HepG2 (cell line): ENCODE results near the gene KCNMA1. TPM values are rescaled to one million over a fixed set of nuclear protein-coding genes. Genes with fewer than 3 reads are reported as not detected.

Source experiments
- ATAC-seq: fragments of 200-7000 bp; cut with Tn5 transposase; 3 replicates; pipeline ENCODE4 v1.9.1; 2020; ENCODE audit warnings: mild to moderate bottlenecking, moderate library complexity
- BruUV-seq: library from RNA; stranded (reverse); fragments of 400-500 nt; replicated peaks from 2 replicates; lab custom pipeline; 2021; lab: Mats Ljungman, UMichigan
- CTCF ChIA-PET: fragments of 300-600 bp; formaldehyde crosslinking; extraction: SDS; loops from one replicate; lab custom pipeline; 2021; ENCODE audit warnings: low total read pairs, inconsistent platforms, low intra/inter-chr PET ratio; lab: Yijun Ruan, JAX
- POLR2A ChIA-PET: fragments of 350-600 bp; sonication (Branson Sonifier 250); formaldehyde crosslinking; loops from one replicate; lab custom pipeline; 2020; ENCODE audit warnings: antibody characterized with exemption, inconsistent platforms; lab: Yijun Ruan, JAX
- DNase-seq: peaks from one replicate; pipeline ENCODE4 v3.0.0-alpha.2; 2015; ENCODE audit warnings: low spot score
- FAIRE-seq: peaks from 3 replicates; lab custom pipeline; 2011; peaks lifted over from hg19 to GRCh38; lab: Jason Lieb, UNC
- H2AFZ ChIP-seq: one replicate; pipeline ENCODE4 v1.6.1; 2011; ENCODE audit warnings: low read length, inconsistent platforms
- H3K27ac ChIP-seq: fragments of 300-600 bp; 3 replicates; pipeline ENCODE4 v1.8.0; 2011; ENCODE audit warnings: mixed run types, mild to moderate bottlenecking, mixed read lengths, low read length, inconsistent platforms; ENCODE audit not compliant: insufficient read depth; ENCODE audit errors: extremely low read length
- H3K27me3 ChIP-seq, 2 experiments: fragments of 200-600 bp in 1 of 2; 2 replicates in 1 of 2; 3 replicates in 1 of 2; pipeline versions ENCODE4 v1.6.0 to v1.8.0; 2011; ENCODE audit warnings: low read length in 2 of 2, mild to moderate bottlenecking in 2 of 2, moderate library complexity in 2 of 2, inconsistent platforms in 1 of 2; ENCODE audit not compliant: insufficient read depth in 2 of 2, control insufficient read depth in 1 of 2
- H3K36me3 ChIP-seq, 2 experiments: fragments of 200-600 bp in 1 of 2; replicated peaks in 1 of 2; 2 replicates in 1 of 2; 3 replicates in 1 of 2; pipeline versions ENCODE4 v1.5.1 to v1.8.0; 2011; ENCODE audit warnings: low read length in 2 of 2, inconsistent platforms in 1 of 2; ENCODE audit not compliant: insufficient read depth in 2 of 2, control insufficient read depth in 1 of 2
- H3K4me1 ChIP-seq: 2 replicates; pipeline ENCODE4 v1.5.1; 2012; ENCODE audit warnings: low read length, inconsistent platforms; ENCODE audit not compliant: insufficient read depth
- H3K4me2 ChIP-seq: 2 replicates; pipeline ENCODE4 v1.6.0; 2011; ENCODE audit warnings: low read depth, low read length, inconsistent platforms
- H3K4me3 ChIP-seq, 3 experiments: fragments of 200-600 bp in 1 of 3; sonication (generic), shearing (Covaris generic) in 1 of 3; replicated peaks in 1 of 3; 2 replicates each; pipeline ENCODE4 v1.5.1; 2011 to 2016; ENCODE audit warnings: low read length in 3 of 3, inconsistent platforms in 2 of 3, low read depth in 2 of 3, mild to moderate bottlenecking in 2 of 3, control low read depth in 1 of 3, mixed read lengths in 1 of 3; ENCODE audit not compliant: insufficient read depth in 1 of 3
- H3K79me2 ChIP-seq: one replicate; pipeline ENCODE4 v1.6.1; 2011; ENCODE audit warnings: low read length, inconsistent platforms; ENCODE audit not compliant: insufficient read depth
- H3K9ac ChIP-seq: 2 replicates; pipeline ENCODE4 v1.6.0; 2011; ENCODE audit warnings: mild to moderate bottlenecking, low read depth, low read length, inconsistent platforms; ENCODE audit not compliant: insufficient read depth
- H3K9me3 ChIP-seq: 2 replicates; pipeline ENCODE4 v1.5.1; 2012; ENCODE audit warnings: mild to moderate bottlenecking, low read length
- H4K20me1 ChIP-seq: 2 replicates; pipeline ENCODE4 v1.6.0; 2011; ENCODE audit warnings: inconsistent platforms, mild to moderate bottlenecking, low read length, moderate library complexity; ENCODE audit not compliant: insufficient read depth
- ARID2 ChIP-seq: sonication (generic); formaldehyde crosslinking; IDR thresholded peaks from 2 replicates; pipeline ENCODE4 v1.8.1; 2022; ENCODE audit warnings: mild to moderate bottlenecking, missing genetic modification reagents, borderline replicate concordance
- HNRNPLL ChIP-seq: fragments of 200-400 bp; formaldehyde crosslinking; IDR thresholded peaks from 2 replicates; pipeline ENCODE4 v1.6.1; 2017; ENCODE audit warnings: mild to moderate bottlenecking, low read depth, low read length; ENCODE audit not compliant: poor library complexity, severe bottlenecking
- MAF1 ChIP-seq: sonication (generic); formaldehyde crosslinking; IDR thresholded peaks from 2 replicates; pipeline ENCODE4 v1.5.0; 2020; ENCODE audit warnings: missing genetic modification reagents, borderline replicate concordance
- MBD4 ChIP-seq: IDR thresholded peaks from 2 replicates; pipeline ENCODE4 v1.6.1; 2012; ENCODE audit warnings: low read length, inconsistent platforms, borderline replicate concordance
- NFE2L2 ChIP-seq: fragments of 150-350 bp; IDR thresholded peaks from 2 replicates; pipeline ENCODE4 v1.6.1; 2014; ENCODE audit warnings: low read length
- PAF1 ChIP-seq: IDR thresholded peaks from 2 replicates; pipeline ENCODE4 v1.6.1; 2016; ENCODE audit warnings: missing genetic modification reagents, missing compliant biosample characterization
- PITX1 ChIP-seq: sonication (generic); formaldehyde crosslinking; IDR thresholded peaks from 2 replicates; pipeline ENCODE4 v1.5.1; 2020; ENCODE audit warnings: mild to moderate bottlenecking, missing genetic modification reagents
- RARA ChIP-seq: IDR thresholded peaks from 2 replicates; pipeline ENCODE4 v1.6.1; 2016; ENCODE audit warnings: missing genetic modification reagents, missing compliant biosample characterization
- REL ChIP-seq: sonication (generic); formaldehyde crosslinking; conservative IDR thresholded peaks from 2 replicates; pipeline ENCODE4 v1.8.0; 2022; ENCODE audit warnings: mild to moderate bottlenecking, missing genetic modification reagents, moderate library complexity
- SOX13 ChIP-seq, 3 experiments: fragments of 450-650 bp in 1 of 3; sonication (generic) in 1 of 3; formaldehyde crosslinking in 1 of 3; IDR thresholded peaks in 2 of 3; conservative IDR thresholded peaks in 1 of 3; 2 replicates each; pipeline versions ENCODE4 v1.5.0 to v1.6.1; 2016 to 2020; ENCODE audit warnings: antibody characterized with exemption in 1 of 3, mild to moderate bottlenecking in 1 of 3, missing compliant biosample characterization in 1 of 3, missing genetic modification reagents in 1 of 3, moderate library complexity in 1 of 3
- SP140L ChIP-seq: sonication (generic); formaldehyde crosslinking; IDR thresholded peaks from 2 replicates; pipeline ENCODE4 v1.4.0; 2020; ENCODE audit warnings: missing genetic modification reagents, borderline replicate concordance
- TERF1 ChIP-seq: sonication (generic); formaldehyde crosslinking; IDR thresholded peaks from 2 replicates; pipeline ENCODE4 v1.8.0; 2022; ENCODE audit warnings: mild to moderate bottlenecking, missing genetic modification reagents, moderate library complexity
- THAP7 ChIP-seq: sonication (generic); formaldehyde crosslinking; IDR thresholded peaks from 2 replicates; pipeline ENCODE4 v1.8.1; 2023; ENCODE audit warnings: mild to moderate bottlenecking, missing genetic modification reagents
- THRA ChIP-seq: sonication (generic); formaldehyde crosslinking; IDR thresholded peaks from 2 replicates; pipeline ENCODE4 v1.4.0; 2020; ENCODE audit warnings: missing genetic modification reagents, borderline replicate concordance
- YY1 ChIP-seq: IDR thresholded peaks from 2 replicates; pipeline ENCODE4 v1.6.1; 2011; ENCODE audit warnings: low read length, low read depth, moderate library complexity, mild to moderate bottlenecking; ENCODE audit not compliant: insufficient read depth, insufficient replicate concordance
- ZFYVE20 ChIP-seq: sonication (generic); formaldehyde crosslinking; IDR thresholded peaks from 2 replicates; pipeline ENCODE4 v1.8.0; 2023; ENCODE audit warnings: low read depth, mild to moderate bottlenecking, moderate library complexity, missing genetic modification reagents, borderline replicate concordance
- ZNF251 ChIP-seq: sonication (generic); formaldehyde crosslinking; IDR thresholded peaks from 2 replicates; pipeline ENCODE4 v1.9.0; 2021; ENCODE audit warnings: mild to moderate bottlenecking, missing genetic modification reagents
- ZNF414 ChIP-seq: sonication (generic); formaldehyde crosslinking; IDR thresholded peaks from 2 replicates; pipeline ENCODE4 v1.5.0; 2020; ENCODE audit warnings: missing genetic modification reagents
- WGBS: methylation state at CpG from one replicate; pipeline ENCODE4 v1.1.6; 2017; ENCODE audit warnings: low lambda C conversion rate; 5-methylcytosine and 5-hydroxymethylcytosine counted together
- in situ Hi-C: cut with HindIII; loops from 2 replicates; pipeline ENCODE4 v1.10.0; 2017; ENCODE audit warnings: low pct_unique_long_range_greater_than_20kb; ENCODE audit not compliant: extremely low pct_ligation_motif_present
- intact Hi-C: fragments of 100-400 bp; cut with micrococcal nuclease; formaldehyde crosslinking; loops from one replicate; pipeline ENCODE4 v1.10.0; 2022; ENCODE audit not compliant: unreplicated experiment
- polyA plus RNA-seq, 8 experiments: library from polyadenylated mRNA; depleted of rRNA in 3 of 8; stranded (reverse) in 7 of 8; unstranded in 1 of 8; fragments of >200 nt; fragmentation: Illumina TruSeq in 4 of 8; extraction: Trizol in 4 of 8; gene quantifications; 2 replicates each; pipeline versions ENCODE4 v1.2.1 to v1.2.3, GENCODE V29; 2011 to 2016; ENCODE audit warnings: low read depth in 4 of 8, missing spikeins in 1 of 8, mixed read lengths in 1 of 8; ENCODE audit not compliant: insufficient read depth in 1 of 8
- total RNA-seq, 5 experiments: library from RNA; depleted of rRNA; stranded (reverse); fragments of >200 nt; fragmentation: Illumina TruSeq; extraction: Trizol; gene quantifications; 2 replicates each; pipeline ENCODE4 v1.2.3, GENCODE V29; 2016; ENCODE audit warnings: low read depth in 1 of 5

KCNMA1 gene
- total and polyA plus RNA-seq, 2 of the 13 experiments (the other 11 are each of a cell fraction or from before 2014, with no cell fraction given) = 0.02 TPM; not detected in 1

- no peak for TF ChIP-seq ZNF414
These were observed 40.0 kb downstream of the KCNMA1 start (continued) for GRCh38 chr10:77597560-77597959.

GRCh38 chr10:77594471-77594783, 43.2 kb downstream of the KCNMA1 start:
- H3K27me3 ChIP-seq = no peaks in the 10 kb centered on the region; a peak in 1 of 5 replicates
- no peaks in the 10 kb centered on the region for H3K4me1 ChIP-seq
- FAIRE-seq = no peak
- in situ Hi-C loops = no loop called here
- ATAC-seq = no peak
- no peaks in the 10 kb centered on the region for H3K79me2 ChIP-seq
- H3K4me3 ChIP-seq = no peak overlapping the region
- no TSS peak for BruUV-seq
- no peaks in the 10 kb centered on the region for H3K9me3 ChIP-seq
- H3K9ac ChIP-seq = no peak overlapping the region
- no peak for TF ChIP-seq NFE2L2
- TF ChIP-seq REL = no peak
- TF ChIP-seq MAF1 (CRISPR knock-in tag) = no peak
- no peak for TF ChIP-seq YY1
- TF ChIP-seq TERF1 (CRISPR knock-in tag) = no peak
- TF ChIP-seq MBD4 = no peak
- TF ChIP-seq HNRNPLL = no peak
- no peak for TF ChIP-seq RARA (CRISPR knock-in tag)
- no peak for TF ChIP-seq THAP7 (CRISPR knock-in tag)
- TF ChIP-seq ARID2 = no peak
- no peak for TF ChIP-seq ZFYVE20
- no peak for TF ChIP-seq PAF1 (CRISPR knock-in tag)
- TF ChIP-seq SOX13 (IDR thresholded peaks at IDR 0.05) = no peak
- no peak for TF ChIP-seq SOX13 (CRISPR knock-in tag; conservative IDR thresholded peaks at IDR 0.05 in 1 of 2, IDR thresholded peaks at IDR 0.05 in 1 of 2)
- no peak for TF ChIP-seq SP140L (CRISPR knock-in tag)
- no peak for TF ChIP-seq ZNF251 (CRISPR knock-in tag)
- TF ChIP-seq THRA (CRISPR knock-in tag) = no peak
- no peak for TF ChIP-seq PITX1 (CRISPR knock-in tag)
- no peak overlapping the region for H2AFZ ChIP-seq
- no peak overlapping the region for H3K27ac ChIP-seq
- intact Hi-C loops = no loop called here
- no peaks in the 10 kb centered on the region for H3K36me3 ChIP-seq
- no peak for DNase-seq
- H4K20me1 ChIP-seq = no peaks in the 10 kb centered on the region; the same call in 1 of the 2 replicates
- POLR2A ChIA-PET = no interaction called here
- 10% methylated on average over 4 of the region's 4 CpGs for whole genome bisulfite sequencing
- CTCF ChIA-PET = no interaction called here
- no peak overlapping the region for H3K4me2 ChIP-seq
